Peyer's patch (tissue), 4 donors: ENCODE measurements around the gene PILRB.

Source experiments
- POLR2A ChIP-seq, 2 donors: fragments of 450-650 bp; IDR thresholded peaks; one replicate each; pipeline ENCODE4 v1.5.1; 2017; ENCODE audit warnings: antibody characterized with exemption in 2 of 2, mild to moderate bottlenecking in 2 of 2, moderate library complexity in 2 of 2
- TF ChIP-seq, protein P1 (sequence below), 6 experiments: fragments of 450-650 bp in 4 of 6; fragments of 200-600 bp in 2 of 6; sonication (generic) in 1 of 6; IDR thresholded peaks; one replicate each; pipeline ENCODE4 v1.5.1; 2017 to 2019; ENCODE audit warnings: antibody characterized with exemption in 6 of 6, mild to moderate bottlenecking in 3 of 6, moderate library complexity in 1 of 6

DNA sequence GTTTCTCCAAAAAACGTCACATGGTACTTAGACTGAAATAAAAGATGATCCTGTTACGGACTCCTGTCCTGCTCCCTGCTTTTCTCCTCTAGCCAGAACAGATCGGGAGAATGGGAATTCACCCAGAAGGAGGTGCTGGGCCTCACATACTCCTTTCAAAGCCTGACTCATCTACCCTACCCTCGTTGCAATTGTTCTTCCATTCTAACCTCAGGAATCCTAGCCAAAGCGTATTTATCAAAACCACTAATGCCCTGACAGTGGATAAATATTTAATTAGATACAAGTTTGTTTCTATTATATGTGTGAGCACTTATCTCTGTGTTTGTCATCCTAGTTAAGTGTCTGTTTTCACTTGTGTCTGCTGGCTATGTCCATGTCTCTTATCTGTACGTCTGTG is 48.9 kb downstream of the PILRB start:
- TF ChIP-seq, protein P1, sequence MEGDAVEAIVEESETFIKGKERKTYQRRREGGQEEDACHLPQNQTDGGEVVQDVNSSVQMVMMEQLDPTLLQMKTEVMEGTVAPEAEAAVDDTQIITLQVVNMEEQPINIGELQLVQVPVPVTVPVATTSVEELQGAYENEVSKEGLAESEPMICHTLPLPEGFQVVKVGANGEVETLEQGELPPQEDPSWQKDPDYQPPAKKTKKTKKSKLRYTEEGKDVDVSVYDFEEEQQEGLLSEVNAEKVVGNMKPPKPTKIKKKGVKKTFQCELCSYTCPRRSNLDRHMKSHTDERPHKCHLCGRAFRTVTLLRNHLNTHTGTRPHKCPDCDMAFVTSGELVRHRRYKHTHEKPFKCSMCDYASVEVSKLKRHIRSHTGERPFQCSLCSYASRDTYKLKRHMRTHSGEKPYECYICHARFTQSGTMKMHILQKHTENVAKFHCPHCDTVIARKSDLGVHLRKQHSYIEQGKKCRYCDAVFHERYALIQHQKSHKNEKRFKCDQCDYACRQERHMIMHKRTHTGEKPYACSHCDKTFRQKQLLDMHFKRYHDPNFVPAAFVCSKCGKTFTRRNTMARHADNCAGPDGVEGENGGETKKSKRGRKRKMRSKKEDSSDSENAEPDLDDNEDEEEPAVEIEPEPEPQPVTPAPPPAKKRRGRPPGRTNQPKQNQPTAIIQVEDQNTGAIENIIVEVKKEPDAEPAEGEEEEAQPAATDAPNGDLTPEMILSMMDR (IDR thresholded peaks at IDR 0.05), result no peak
- TF ChIP-seq POLR2A (IDR thresholded peaks at IDR 0.05), result no peak
